Occipital lobe (tissue), 2 donors: ENCODE data around the gene COQ3. TPM values are rescaled to one million over a fixed set of nuclear protein-coding genes. Genes with fewer than 3 reads are reported as not detected.

Experiments used
- DNase-seq: peaks from one replicate; lab custom pipeline; 2025; lab: John Stamatoyannopoulos, UW
- total RNA-seq: library from RNA; depleted of rRNA; stranded (reverse); fragments of >200 nt; gene quantifications from one replicate; pipeline ENCODE4 v1.2.3, GENCODE V29; 2014

COQ3 gene
- total RNA-seq, 1 donor from 2014 or later: 12.2 TPM

GRCh38 chr6:99334526-99335127, 59.4 kb downstream of the COQ3 start:
- DNase-seq: no peak

GRCh38 chr6:99333068-99333467, 60.9 kb downstream of the COQ3 start:
- DNase-seq: no peak

DNA sequence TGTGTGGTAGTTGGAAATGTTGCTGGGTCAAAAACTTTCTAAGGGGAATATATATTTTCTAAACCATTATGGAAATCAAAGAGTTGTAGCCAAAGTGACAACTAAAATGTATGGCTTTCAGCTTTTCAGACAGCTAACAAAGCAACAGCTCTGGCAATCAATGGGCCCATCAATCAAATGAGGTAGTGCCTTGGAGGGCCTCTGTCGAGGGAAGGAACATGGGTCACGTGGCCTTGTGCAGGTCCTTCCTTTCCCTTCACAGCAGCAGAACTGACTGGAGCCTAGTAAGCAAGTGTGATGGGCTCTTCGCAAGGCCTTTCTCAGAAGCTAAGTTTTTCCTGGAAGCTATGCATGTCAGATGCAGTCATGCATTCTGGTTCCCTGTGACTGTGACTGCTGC, 62.5 kb downstream of the COQ3 start:
- DNase-seq: no peak

GRCh38 chr6:99330159-99330558, 63.8 kb downstream of the COQ3 start:
- DNase-seq: no peak

- no peak for DNase-seq
Measured at GRCh38 chr6:99324996-99325395, 69.0 kb downstream of the COQ3 start.

Other genes starting within 250 kb of the COQ3 start
- 49.3 TPM for gene FAXC, start 44.5 kb downstream of the COQ3 start, total RNA-seq
- 158 TPM for gene PNISR, start 31.1 kb upstream of the COQ3 start, total RNA-seq
- gene USP45, start 121.2 kb upstream of the COQ3 start, total RNA-seq: 10.8 TPM
- 111 TPM for gene CCNC, start 174.5 kb upstream of the COQ3 start, total RNA-seq
- not detected for gene PRDM13, start 212.6 kb upstream of the COQ3 start, total RNA-seq